ENCODE results near the gene IFRD2. TPM values are rescaled to one million over a fixed set of nuclear protein-coding genes. Genes with fewer than 3 reads are reported as not detected.

The IFRD2 gene
- total and polyA plus RNA-seq, 2 of the 13 experiments (the other 11 are each of a cell fraction or from before 2014, with no cell fraction given), result 32.8 to 96.1 TPM

- TF ChIP-seq RBM22 (optimal IDR thresholded peaks at IDR 0.05; ENCODE audit: low read length) (no peak), TMF1 (CRISPR knock-in tag; IDR thresholded peaks at IDR 0.05; ENCODE audit: low read depth) (no peak), TFDP2 (CRISPR knock-in tag; IDR thresholded peaks at IDR 0.05) (no peak), ZNF891 (CRISPR knock-in tag; IDR thresholded peaks at IDR 0.05) (no peak; the same call in 1 of the 2 replicates), MAFK (conservative IDR thresholded peaks at IDR 0.05 in 1 of 2, IDR thresholded peaks at IDR 0.05 in 1 of 2; ENCODE audit: low read length in 2 of 2) (no peak), ZSCAN29 (CRISPR knock-in tag; conservative IDR thresholded peaks at IDR 0.05) (no peak), FOSL1 (CRISPR knock-in tag; IDR thresholded peaks at IDR 0.05; ENCODE audit: borderline replicate concordance) (no peak), THAP11 (CRISPR knock-in tag; IDR thresholded peaks at IDR 0.05) (peak; percentile 78), USF2 (IDR thresholded peaks at IDR 0.05; ENCODE audit: low read depth, low read length) (no peak), USF2 (CRISPR knock-in tag; IDR thresholded peaks at IDR 0.05; ENCODE audit: borderline replicate concordance) (no peak), CENPBD1 (CRISPR knock-in tag; IDR thresholded peaks at IDR 0.05; ENCODE audit: borderline replicate concordance, low read depth) (no peak), MYC (CRISPR knock-in tag; IDR thresholded peaks at IDR 0.05; ENCODE audit: borderline replicate concordance) (peak; percentile 62; the same call in 1 of the 2 replicates), RERE (CRISPR knock-in tag; IDR thresholded peaks at IDR 0.05; ENCODE audit: low read depth) (no peak), ZNF326 (CRISPR knock-in tag; IDR thresholded peaks at IDR 0.05; ENCODE audit: borderline replicate concordance) (no peak)
Measured at GRCh38 chr3:50245831-50246516, 46.3 kb downstream of the IFRD2 start (continued).

All from HepG2 (cell line).